ENCODE measurements around the gene MIXL1.

MIXL1 gene

GRCh38 chr1:226253933-226254332, 30.5 kb downstream of the MIXL1 start:
- no peak for TF ChIP-seq EZH2 (optimal IDR thresholded peaks at IDR 0.05; ENCODE audit: low read depth, low read length)
- no peak for TF ChIP-seq EZH2phosphoT487 (IDR thresholded peaks at IDR 0.05; ENCODE audit: low read length)
- no peak for TF ChIP-seq CTCF (IDR thresholded peaks at IDR 0.05; ENCODE audit: low read length)
- Histone ChIP-seq H3K27me3 (replicated peaks; ENCODE audit: insufficient read depth, low read length) (no peaks in the 10 kb centered on the region), H3K9me3 (replicated peaks; ENCODE audit: insufficient read depth, low read length) (no peaks in the 10 kb centered on the region), H3K79me2 (ENCODE audit: low read length) (no peaks in the 10 kb centered on the region), H2AFZ (ENCODE audit: low read length) (no peak overlapping the region), H3K4me3 (ENCODE audit: low read length) (no peak overlapping the region), H3K4me2 (ENCODE audit: low read depth, low read length) (no peak overlapping the region), H4K20me1 (ENCODE audit: insufficient read depth, low read length) (no peaks in the 10 kb centered on the region), H3K9ac (ENCODE audit: low read length) (no peak overlapping the region), H3K36me3 (replicated peaks; ENCODE audit: insufficient read depth, low read length) (no peaks in the 10 kb centered on the region), H3F3A (ENCODE audit: insufficient read depth, low read length) (no peaks in the 10 kb centered on the region), H3K27ac (ENCODE audit: low read length) (no peak overlapping the region), H3K4me1 (ENCODE audit: low read length) (peaks cover 16% of the 10 kb centered on the region), H3K9me2 (replicated peaks; ENCODE audit: insufficient read depth, low read length) (no peaks in the 10 kb centered on the region)
- no peak for DNase-seq

GRCh38 chr1:226255380-226255779, 31.9 kb downstream of the MIXL1 start:
- Histone ChIP-seq H3K36me3 (replicated peaks; ENCODE audit: insufficient read depth, low read length) (no peaks in the 10 kb centered on the region), H3K4me3 (ENCODE audit: low read length) (no peak overlapping the region), H3K27ac (ENCODE audit: low read length) (no peak overlapping the region), H2AFZ (ENCODE audit: low read length) (no peak overlapping the region), H4K20me1 (ENCODE audit: insufficient read depth, low read length) (no peaks in the 10 kb centered on the region), H3F3A (ENCODE audit: insufficient read depth, low read length) (no peaks in the 10 kb centered on the region), H3K4me2 (ENCODE audit: low read depth, low read length) (no peak overlapping the region), H3K4me1 (ENCODE audit: low read length) (peaks cover 6% of the 10 kb centered on the region), H3K9ac (ENCODE audit: low read length) (no peak overlapping the region), H3K27me3 (replicated peaks; ENCODE audit: insufficient read depth, low read length) (no peaks in the 10 kb centered on the region), H3K9me3 (replicated peaks; ENCODE audit: insufficient read depth, low read length) (no peaks in the 10 kb centered on the region), H3K79me2 (ENCODE audit: low read length) (no peaks in the 10 kb centered on the region), H3K9me2 (replicated peaks; ENCODE audit: insufficient read depth, low read length) (no peaks in the 10 kb centered on the region)
- TF ChIP-seq EZH2 (optimal IDR thresholded peaks at IDR 0.05; ENCODE audit: low read depth, low read length) (no peak), CTCF (IDR thresholded peaks at IDR 0.05; ENCODE audit: low read length) (no peak), EZH2phosphoT487 (IDR thresholded peaks at IDR 0.05; ENCODE audit: low read length) (no peak)
- no peak for DNase-seq

GRCh38 chr1:226261818-226262217, 38.4 kb downstream of the MIXL1 start:
- H4K20me1 ChIP-seq (ENCODE audit: insufficient read depth, low read length): no peaks in the 10 kb centered on the region
- no peak for DNase-seq
- H3K9me3 ChIP-seq (replicated peaks; ENCODE audit: insufficient read depth, low read length): no peaks in the 10 kb centered on the region
- no peaks in the 10 kb centered on the region for H3K79me2 ChIP-seq (ENCODE audit: low read length)
- H3K4me1 ChIP-seq (ENCODE audit: low read length): no peaks in the 10 kb centered on the region
- no peaks in the 10 kb centered on the region for H3F3A ChIP-seq (ENCODE audit: insufficient read depth, low read length)
- H3K4me2 ChIP-seq (ENCODE audit: low read depth, low read length): no peak overlapping the region
- no peaks in the 10 kb centered on the region for H3K27me3 ChIP-seq (replicated peaks; ENCODE audit: insufficient read depth, low read length)
- no peak overlapping the region for H2AFZ ChIP-seq (ENCODE audit: low read length)
- H3K4me3 ChIP-seq (ENCODE audit: low read length): no peak overlapping the region
- no peak overlapping the region for H3K27ac ChIP-seq (ENCODE audit: low read length)
- TF ChIP-seq EZH2phosphoT487 (IDR thresholded peaks at IDR 0.05; ENCODE audit: low read length): no peak
- TF ChIP-seq CTCF (IDR thresholded peaks at IDR 0.05; ENCODE audit: low read length): no peak
- TF ChIP-seq EZH2 (optimal IDR thresholded peaks at IDR 0.05; ENCODE audit: low read depth, low read length): no peak
- H3K9ac ChIP-seq (ENCODE audit: low read length): no peak overlapping the region
- no peaks in the 10 kb centered on the region; the same call in 1 of the 2 replicates for H3K36me3 ChIP-seq (replicated peaks; ENCODE audit: insufficient read depth, low read length)
- H3K9me2 ChIP-seq (replicated peaks; ENCODE audit: insufficient read depth, low read length): no peaks in the 10 kb centered on the region

Data from MM.1S (cell line).